Esophagus squamous epithelium (tissue), 5 donors: ENCODE results near the gene PTPRG. TPM values are rescaled to one million over a fixed set of nuclear protein-coding genes. Genes with fewer than 3 reads are reported as not detected.

Experiments
- DNase-seq: peaks from one replicate; lab custom pipeline; 2025; lab: John Stamatoyannopoulos, UW
- H3K27ac ChIP-seq, 4 donors: fragments of 200-600 bp; sonication (generic); one replicate each; pipeline ENCODE4 v1.5.1; 2016 to 2019; ENCODE audit warnings: mild to moderate bottlenecking in 1 of 4
- H3K27me3 ChIP-seq, 4 donors: fragments of 200-600 bp; sonication (generic); 1 replicate in 3 of 4; 2 replicates in 1 of 4; pipeline versions ENCODE4 v1.5.1 to v1.6.0; 2017 to 2021; ENCODE audit warnings: antibody characterized with exemption in 1 of 4
- H3K36me3 ChIP-seq, 3 donors: fragments of 200-600 bp; sonication (generic); one replicate each; pipeline ENCODE4 v1.5.1; 2016 to 2019
- H3K4me1 ChIP-seq, 3 donors: fragments of 200-600 bp; sonication (generic); one replicate each; pipeline ENCODE4 v1.5.1; 2017 to 2019
- H3K4me3 ChIP-seq, 4 donors: fragments of 200-600 bp; sonication (generic); 1 replicate in 3 of 4; 2 replicates in 1 of 4; pipeline ENCODE4 v1.5.1; 2016 to 2019; ENCODE audit warnings: mild to moderate bottlenecking in 2 of 4, moderate library complexity in 1 of 4
- H3K9me3 ChIP-seq, 3 donors: fragments of 200-600 bp; sonication (generic); one replicate each; pipeline ENCODE4 v1.5.1; 2016 to 2019
- POLR2A ChIP-seq, 4 donors: fragments of 450-650 bp; IDR thresholded peaks; one replicate each; pipeline ENCODE4 v1.6.1; 2017; ENCODE audit warnings: antibody characterized with exemption in 4 of 4, mild to moderate bottlenecking in 4 of 4, moderate library complexity in 3 of 4
- WGBS, 2 donors: methylation state at CpG; one replicate each; pipeline ENCODE4 v1.1.5; 2018; 5-methylcytosine and 5-hydroxymethylcytosine counted together
- intact Hi-C: fragments of 100-400 bp; cut with DNase I; formaldehyde crosslinking; loops from one replicate; pipeline ENCODE4 v1.15.0; 2022
- small RNA-seq, 4 donors: library from RNA; depleted of rRNA; stranded (forward); fragments of <200 nt; gene quantifications; one replicate each; pipeline ENCODE3, GENCODE V24; 2016
- total RNA-seq, 4 donors: library from RNA; depleted of rRNA; stranded (reverse); fragments of >200 nt; gene quantifications; one replicate each; pipeline ENCODE4 v1.1.0, GENCODE V29; 2016
- TF ChIP-seq, protein P1 (sequence below), 6 experiments: fragments of 450-650 bp in 4 of 6; fragments of 200-600 bp in 2 of 6; sonication (generic) in 2 of 6; IDR thresholded peaks; one replicate each; pipeline ENCODE4 v1.5.1; 2016 to 2019; ENCODE audit warnings: antibody characterized with exemption in 6 of 6, mild to moderate bottlenecking in 4 of 6, moderate library complexity in 4 of 6
- donor health status: DM: yes; HTN: yes; CAD: no.

PTPRG gene
- total RNA-seq, 4 donors from 2014 or later = 3.7 to 42.2 (median 15.2) TPM

DNA sequence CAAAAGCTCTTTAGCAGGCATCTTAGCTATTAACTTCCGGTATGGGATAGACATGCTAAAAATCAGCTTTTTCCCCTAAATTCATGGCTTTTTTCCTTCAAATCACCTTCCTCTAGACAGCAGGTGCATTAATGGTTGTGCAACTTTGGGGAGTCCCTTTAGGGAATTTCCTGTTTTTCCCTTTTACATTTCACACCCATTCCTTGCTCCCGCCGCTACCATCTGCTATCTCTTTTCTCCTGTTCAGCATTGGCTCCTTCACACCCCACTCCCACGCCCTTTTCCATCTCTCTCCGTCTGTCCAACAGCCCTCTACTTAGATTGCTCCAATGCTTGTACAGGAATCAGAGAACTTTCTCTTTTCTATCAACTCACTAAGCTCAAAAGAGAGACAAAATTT lies 768.6 kb downstream of the PTPRG start:
- no peak overlapping the region for H3K4me3 ChIP-seq
- H3K9me3 ChIP-seq = no peaks in the 10 kb centered on the region
- H3K27me3 ChIP-seq = no peaks in the 10 kb centered on the region
- no peaks in the 10 kb centered on the region for H3K4me1 ChIP-seq
- TF ChIP-seq, protein P1, sequence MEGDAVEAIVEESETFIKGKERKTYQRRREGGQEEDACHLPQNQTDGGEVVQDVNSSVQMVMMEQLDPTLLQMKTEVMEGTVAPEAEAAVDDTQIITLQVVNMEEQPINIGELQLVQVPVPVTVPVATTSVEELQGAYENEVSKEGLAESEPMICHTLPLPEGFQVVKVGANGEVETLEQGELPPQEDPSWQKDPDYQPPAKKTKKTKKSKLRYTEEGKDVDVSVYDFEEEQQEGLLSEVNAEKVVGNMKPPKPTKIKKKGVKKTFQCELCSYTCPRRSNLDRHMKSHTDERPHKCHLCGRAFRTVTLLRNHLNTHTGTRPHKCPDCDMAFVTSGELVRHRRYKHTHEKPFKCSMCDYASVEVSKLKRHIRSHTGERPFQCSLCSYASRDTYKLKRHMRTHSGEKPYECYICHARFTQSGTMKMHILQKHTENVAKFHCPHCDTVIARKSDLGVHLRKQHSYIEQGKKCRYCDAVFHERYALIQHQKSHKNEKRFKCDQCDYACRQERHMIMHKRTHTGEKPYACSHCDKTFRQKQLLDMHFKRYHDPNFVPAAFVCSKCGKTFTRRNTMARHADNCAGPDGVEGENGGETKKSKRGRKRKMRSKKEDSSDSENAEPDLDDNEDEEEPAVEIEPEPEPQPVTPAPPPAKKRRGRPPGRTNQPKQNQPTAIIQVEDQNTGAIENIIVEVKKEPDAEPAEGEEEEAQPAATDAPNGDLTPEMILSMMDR (IDR thresholded peaks at IDR 0.05) = no peak
- TF ChIP-seq POLR2A (IDR thresholded peaks at IDR 0.05) = no peak
- peaks cover 0 to 16% (median 0%) of the 10 kb centered on the region in 3 donors for H3K36me3 ChIP-seq
- no peak for DNase-seq
- intact Hi-C loops = loop anchor here (5.0 kb wide), 1 partner anchor 227 kb away; no protein-coding TSS in a partner anchor
- no peak overlapping the region for H3K27ac ChIP-seq
- WGBS, 2 donors = 64 to 85% methylated on average over 5 of the region's 5 CpGs

DNA sequence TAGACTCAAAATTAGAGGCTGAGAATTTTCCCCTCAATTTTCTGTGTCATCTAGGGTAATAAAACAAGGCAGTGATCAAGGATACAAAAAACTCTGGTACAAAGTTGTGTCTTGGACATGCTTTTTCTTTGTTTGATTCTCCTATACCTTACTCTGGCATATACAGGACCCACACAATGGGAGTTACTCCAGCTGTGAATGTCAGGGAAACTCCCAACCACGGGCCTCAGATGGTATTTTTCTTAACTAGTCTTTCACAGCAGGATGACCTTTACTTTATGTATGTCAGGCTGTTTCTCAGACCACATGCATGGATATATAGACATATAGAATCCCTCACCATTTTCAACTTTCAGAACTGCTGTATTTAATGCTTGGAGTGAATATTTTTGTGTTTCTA lies 770.6 kb downstream of the PTPRG start:
- Histone ChIP-seq H3K9me3 (no peaks in the 10 kb centered on the region), H3K36me3 (peaks cover 0 to 8% (median 0%) of the 10 kb centered on the region in 3 donors), H3K4me3 (no peak overlapping the region), H3K27me3 (no peaks in the 10 kb centered on the region), H3K27ac (no peak overlapping the region), H3K4me1 (no peaks in the 10 kb centered on the region)
- DNase-seq = no peak
- WGBS, 2 donors = 54 to 64% methylated on average over 1 of the region's 1 CpG
- TF ChIP-seq, protein P1 (IDR thresholded peaks at IDR 0.05) = no peak
- intact Hi-C loops = loop anchor here (5.0 kb wide), 1 partner anchor 225 kb away; no protein-coding TSS in a partner anchor

DNA sequence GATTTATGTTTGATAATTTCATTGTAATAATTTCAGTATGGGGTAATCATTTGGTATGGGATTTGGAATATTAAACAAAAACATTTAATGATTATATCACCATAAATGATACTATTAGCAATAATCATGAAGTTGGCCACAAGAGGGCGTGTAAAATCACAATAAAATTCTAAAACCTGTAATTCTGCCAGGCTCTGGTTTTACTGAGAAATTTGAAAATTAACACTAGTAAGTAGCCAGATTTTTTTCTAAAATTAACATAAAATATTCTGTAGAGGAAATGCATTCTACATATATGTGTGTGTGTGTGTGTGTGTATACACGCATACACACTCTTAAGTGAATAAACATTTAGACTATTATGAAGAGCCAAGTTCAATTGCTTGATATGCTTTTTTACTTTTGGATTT lies 771.5 kb downstream of the PTPRG start:
- Histone ChIP-seq H3K27ac (no peak overlapping the region), H3K4me1 (no peaks in the 10 kb centered on the region), H3K36me3 (peaks cover 0 to 8% (median 0%) of the 10 kb centered on the region in 3 donors), H3K4me3 (no peak overlapping the region), H3K27me3 (no peaks in the 10 kb centered on the region), H3K9me3 (no peaks in the 10 kb centered on the region)
- TF ChIP-seq, protein P1 (IDR thresholded peaks at IDR 0.05) = peak; percentile 14 to 48 (median 40)
- TF ChIP-seq POLR2A (IDR thresholded peaks at IDR 0.05) = no peak
- WGBS, 2 donors = 52 to 54% methylated on average over 2 of the region's 2 CpGs
- intact Hi-C loops = loop anchor here (5.0 kb wide), 1 partner anchor 224 kb away; no protein-coding TSS in a partner anchor
- DNase-seq = no peak

DNA sequence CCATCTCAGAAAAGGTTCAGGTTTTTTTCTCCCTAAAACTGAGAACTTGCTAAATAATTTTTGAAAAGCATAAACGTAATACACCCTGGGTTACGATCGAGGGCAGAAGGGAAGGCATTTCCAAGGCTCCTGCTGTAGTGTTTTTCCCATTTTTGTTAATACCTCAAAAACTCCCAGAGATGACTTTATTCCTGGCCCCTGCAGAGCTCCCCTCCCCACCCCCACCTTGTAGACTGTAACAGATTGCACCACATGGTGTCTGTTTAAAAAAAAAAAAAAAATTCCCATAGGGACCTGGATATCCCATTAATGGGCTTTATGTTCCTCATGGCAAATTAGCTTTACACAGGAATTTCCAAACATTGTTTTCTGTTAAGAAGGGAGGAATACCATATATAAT lies 773.8 kb downstream of the PTPRG start:
- Histone ChIP-seq H3K27me3 (no peaks in the 10 kb centered on the region), H3K4me3 (no peak overlapping the region), H3K4me1 (no peaks in the 10 kb centered on the region), H3K36me3 (peaks cover 0 to 8% (median 0%) of the 10 kb centered on the region in 3 donors), H3K9me3 (no peaks in the 10 kb centered on the region), H3K27ac (no peak overlapping the region)
- DNase-seq = no peak
- 97 to 100% methylated on average over 3 of the region's 3 CpGs for WGBS, 2 donors
- intact Hi-C loops = no loop called here
- TF ChIP-seq, protein P1 (IDR thresholded peaks at IDR 0.05) = no peak
- TF ChIP-seq POLR2A (IDR thresholded peaks at IDR 0.05) = no peak

DNA sequence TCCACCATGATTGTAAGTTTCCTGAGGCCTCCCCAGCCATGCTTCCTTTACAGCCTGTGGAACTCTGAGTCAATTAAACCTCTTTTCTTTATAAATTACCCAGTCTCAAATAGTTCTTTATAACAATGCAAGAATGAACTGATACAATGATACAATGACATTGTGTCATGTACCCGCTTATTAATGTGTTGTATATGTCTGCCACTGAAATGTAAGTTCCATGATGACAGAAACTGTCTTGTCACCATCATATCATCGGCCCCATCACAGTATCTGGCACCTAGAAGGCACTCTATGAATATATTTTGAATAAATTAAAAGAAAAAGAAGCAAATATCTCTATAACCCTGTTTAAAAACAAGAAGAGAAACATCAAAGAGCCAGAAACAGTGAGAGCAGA lies 782.4 kb downstream of the PTPRG start:
- Histone ChIP-seq H3K9me3 (no peaks in the 10 kb centered on the region), H3K36me3 (no peaks in the 10 kb centered on the region), H3K27ac (no peak overlapping the region), H3K4me3 (no peak overlapping the region), H3K4me1 (no peaks in the 10 kb centered on the region), H3K27me3 (no peaks in the 10 kb centered on the region)
- intact Hi-C loops = no loop called here
- 71 to 73% methylated on average over 2 of the region's 2 CpGs for WGBS, 2 donors
- TF ChIP-seq POLR2A (IDR thresholded peaks at IDR 0.05) = no peak
- TF ChIP-seq, protein P1 (IDR thresholded peaks at IDR 0.05) = no peak
- no peak for DNase-seq

Small RNAs within 50 kb of the gene (small RNA-seq; reads per million reads assigned to genes)
- gene RF00019 (0 reads per million in 4 donors), gene RNU2-10P (0 reads per million in 4 donors)
